ENCODE data around the gene TTC4. TPM values are rescaled to one million over a fixed set of nuclear protein-coding genes. Genes with fewer than 3 reads are reported as not detected.

Gene TTC4
- polyA plus RNA-seq, 1 of the 3 experiments (the other 2 are of a cell fraction) = 17.9 TPM

DNA sequence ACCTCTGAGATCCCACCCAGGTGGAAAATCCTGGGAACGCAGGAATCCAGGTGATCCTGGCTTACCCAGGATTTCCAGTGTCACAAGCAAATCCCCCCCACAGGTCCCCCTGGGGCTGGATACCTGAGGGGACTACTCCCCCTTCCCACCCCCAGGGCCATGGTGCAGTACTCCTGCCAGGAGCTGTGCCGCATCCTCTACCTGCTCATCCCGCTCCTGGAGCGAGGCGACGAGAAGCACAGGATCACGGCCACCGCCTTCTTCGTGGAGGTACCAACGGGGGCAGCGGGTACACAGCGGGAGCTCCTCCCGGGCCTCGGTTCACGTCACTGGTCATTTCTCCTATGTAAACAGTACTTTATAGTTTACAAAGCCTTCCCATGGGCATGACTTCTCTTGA lies 20.4 kb upstream of the TTC4 start (continued):
- TF ChIP-seq, protein P1, sequence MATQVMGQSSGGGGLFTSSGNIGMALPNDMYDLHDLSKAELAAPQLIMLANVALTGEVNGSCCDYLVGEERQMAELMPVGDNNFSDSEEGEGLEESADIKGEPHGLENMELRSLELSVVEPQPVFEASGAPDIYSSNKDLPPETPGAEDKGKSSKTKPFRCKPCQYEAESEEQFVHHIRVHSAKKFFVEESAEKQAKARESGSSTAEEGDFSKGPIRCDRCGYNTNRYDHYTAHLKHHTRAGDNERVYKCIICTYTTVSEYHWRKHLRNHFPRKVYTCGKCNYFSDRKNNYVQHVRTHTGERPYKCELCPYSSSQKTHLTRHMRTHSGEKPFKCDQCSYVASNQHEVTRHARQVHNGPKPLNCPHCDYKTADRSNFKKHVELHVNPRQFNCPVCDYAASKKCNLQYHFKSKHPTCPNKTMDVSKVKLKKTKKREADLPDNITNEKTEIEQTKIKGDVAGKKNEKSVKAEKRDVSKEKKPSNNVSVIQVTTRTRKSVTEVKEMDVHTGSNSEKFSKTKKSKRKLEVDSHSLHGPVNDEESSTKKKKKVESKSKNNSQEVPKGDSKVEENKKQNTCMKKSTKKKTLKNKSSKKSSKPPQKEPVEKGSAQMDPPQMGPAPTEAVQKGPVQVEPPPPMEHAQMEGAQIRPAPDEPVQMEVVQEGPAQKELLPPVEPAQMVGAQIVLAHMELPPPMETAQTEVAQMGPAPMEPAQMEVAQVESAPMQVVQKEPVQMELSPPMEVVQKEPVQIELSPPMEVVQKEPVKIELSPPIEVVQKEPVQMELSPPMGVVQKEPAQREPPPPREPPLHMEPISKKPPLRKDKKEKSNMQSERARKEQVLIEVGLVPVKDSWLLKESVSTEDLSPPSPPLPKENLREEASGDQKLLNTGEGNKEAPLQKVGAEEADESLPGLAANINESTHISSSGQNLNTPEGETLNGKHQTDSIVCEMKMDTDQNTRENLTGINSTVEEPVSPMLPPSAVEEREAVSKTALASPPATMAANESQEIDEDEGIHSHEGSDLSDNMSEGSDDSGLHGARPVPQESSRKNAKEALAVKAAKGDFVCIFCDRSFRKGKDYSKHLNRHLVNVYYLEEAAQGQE (IDR thresholded peaks at IDR 0.05; ENCODE audit: low read depth, low read length) = no peak

DNA sequence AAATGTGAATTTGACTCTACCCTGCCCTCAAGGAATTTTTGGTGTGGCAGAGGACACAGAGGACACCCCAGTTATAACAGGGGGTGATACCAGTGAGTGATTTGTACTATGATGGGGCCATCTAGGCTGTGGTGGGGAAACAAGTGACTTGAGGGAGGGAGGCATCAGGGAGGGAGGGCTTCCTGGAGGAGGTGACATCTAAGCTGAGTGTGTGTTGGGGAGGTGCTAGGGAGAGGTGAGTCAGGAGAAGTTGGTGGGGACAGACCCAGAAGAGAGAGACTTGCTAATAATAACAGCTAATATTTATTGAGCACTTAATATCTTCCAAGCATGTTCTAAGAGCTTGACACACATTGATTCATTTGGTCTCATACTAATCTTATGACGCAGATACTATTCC lies 19.9 kb upstream of the TTC4 start:
- Histone ChIP-seq H3K4me3 (ENCODE audit: low read depth in 2 of 2, low read length in 1 of 2) (no peak overlapping the region), H3K4me2 (no peak overlapping the region), H3K36me3 (replicated peaks in 1 of 2; ENCODE audit: control insufficient read depth in 1 of 2, insufficient read depth in 2 of 2, low read length in 1 of 2) (no peaks in the 10 kb centered on the region), H3K9me3 (no peaks in the 10 kb centered on the region), H3K27me3 (ENCODE audit: insufficient read depth) (no peaks in the 10 kb centered on the region; the same call in 1 of the 2 replicates), H3K27ac (ENCODE audit: low read depth in 2 of 2, low read length in 1 of 2) (no peak overlapping the region), H4K20me1 (ENCODE audit: insufficient read depth) (no peaks in the 10 kb centered on the region), H3K9ac (no peak overlapping the region), H3K4me1 (ENCODE audit: control insufficient read depth in 1 of 2, insufficient read depth in 2 of 2, low read depth in 1 of 2, low read length in 1 of 2) (no peaks in the 10 kb centered on the region), H3F3A (replicated peaks; ENCODE audit: insufficient read depth) (no peaks in the 10 kb centered on the region), H3K9me2 (no peaks in the 10 kb centered on the region), H2AFZ (ENCODE audit: low read depth) (no peak overlapping the region), H3K79me2 (ENCODE audit: insufficient read depth) (no peaks in the 10 kb centered on the region)
- no peak for DNase-seq
- no peak for TF ChIP-seq TCF12 (IDR thresholded peaks at IDR 0.05)
- no peak for TF ChIP-seq FOXM1 (IDR thresholded peaks at IDR 0.05; ENCODE audit: low read depth)
- no peak for TF ChIP-seq EP300 (IDR thresholded peaks at IDR 0.05; ENCODE audit: borderline replicate concordance in 1 of 2, low read depth in 1 of 2, low read length in 1 of 2)
- TF ChIP-seq RFX5 (IDR thresholded peaks at IDR 0.05; ENCODE audit: low read length) = no peak
- TF ChIP-seq, protein P2, sequence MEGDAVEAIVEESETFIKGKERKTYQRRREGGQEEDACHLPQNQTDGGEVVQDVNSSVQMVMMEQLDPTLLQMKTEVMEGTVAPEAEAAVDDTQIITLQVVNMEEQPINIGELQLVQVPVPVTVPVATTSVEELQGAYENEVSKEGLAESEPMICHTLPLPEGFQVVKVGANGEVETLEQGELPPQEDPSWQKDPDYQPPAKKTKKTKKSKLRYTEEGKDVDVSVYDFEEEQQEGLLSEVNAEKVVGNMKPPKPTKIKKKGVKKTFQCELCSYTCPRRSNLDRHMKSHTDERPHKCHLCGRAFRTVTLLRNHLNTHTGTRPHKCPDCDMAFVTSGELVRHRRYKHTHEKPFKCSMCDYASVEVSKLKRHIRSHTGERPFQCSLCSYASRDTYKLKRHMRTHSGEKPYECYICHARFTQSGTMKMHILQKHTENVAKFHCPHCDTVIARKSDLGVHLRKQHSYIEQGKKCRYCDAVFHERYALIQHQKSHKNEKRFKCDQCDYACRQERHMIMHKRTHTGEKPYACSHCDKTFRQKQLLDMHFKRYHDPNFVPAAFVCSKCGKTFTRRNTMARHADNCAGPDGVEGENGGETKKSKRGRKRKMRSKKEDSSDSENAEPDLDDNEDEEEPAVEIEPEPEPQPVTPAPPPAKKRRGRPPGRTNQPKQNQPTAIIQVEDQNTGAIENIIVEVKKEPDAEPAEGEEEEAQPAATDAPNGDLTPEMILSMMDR (IDR thresholded peaks at IDR 0.05) = no peak
- POLR2A ChIA-PET = no interaction called here
- CTCF ChIA-PET = no interaction called here
- WGBS (ENCODE audit: low lambda C conversion rate) = 64% methylated on average over 1 of the region's 1 CpG

DNA sequence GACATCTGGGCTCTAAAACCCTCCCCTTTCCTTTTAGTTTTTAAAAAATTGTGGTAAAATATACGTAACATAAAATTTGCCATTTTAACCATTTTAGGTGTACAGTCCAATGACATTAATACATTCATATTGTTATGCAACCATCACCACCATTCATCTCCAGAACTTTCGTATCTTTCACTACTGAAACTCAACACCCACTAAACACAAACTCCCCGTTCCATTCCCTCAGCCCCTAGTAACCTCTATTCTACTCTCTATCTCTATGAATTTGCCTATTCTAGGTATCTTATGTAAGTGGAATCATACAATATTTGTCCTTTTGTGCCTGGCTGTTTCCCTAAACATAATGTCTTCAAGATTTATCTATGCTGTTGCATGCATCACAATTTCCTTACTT lies 19.4 kb upstream of the TTC4 start:
- Histone ChIP-seq H3K79me2 (ENCODE audit: insufficient read depth) (no peaks in the 10 kb centered on the region), H3K9me2 (no peaks in the 10 kb centered on the region), H3K27me3 (ENCODE audit: insufficient read depth) (no peaks in the 10 kb centered on the region; the same call in 1 of the 2 replicates), H3K9me3 (no peaks in the 10 kb centered on the region), H3K27ac (ENCODE audit: low read depth in 2 of 2, low read length in 1 of 2) (no peak overlapping the region), H3K4me2 (no peak overlapping the region), H3K4me3 (ENCODE audit: low read depth in 2 of 2, low read length in 1 of 2) (no peak overlapping the region), H2AFZ (ENCODE audit: low read depth) (no peak overlapping the region), H3K36me3 (replicated peaks in 1 of 2; ENCODE audit: control insufficient read depth in 1 of 2, insufficient read depth in 2 of 2, low read length in 1 of 2) (no peaks in the 10 kb centered on the region), H3F3A (replicated peaks; ENCODE audit: insufficient read depth) (no peaks in the 10 kb centered on the region), H3K9ac (no peak overlapping the region), H4K20me1 (ENCODE audit: insufficient read depth) (no peaks in the 10 kb centered on the region), H3K4me1 (ENCODE audit: control insufficient read depth in 1 of 2, insufficient read depth in 2 of 2, low read depth in 1 of 2, low read length in 1 of 2) (no peaks in the 10 kb centered on the region)
- ChIA-PET CTCF (no interaction called here), POLR2A (no interaction called here)
- 76% methylated on average over 3 of the region's 3 CpGs for WGBS (ENCODE audit: low lambda C conversion rate)
- DNase-seq = no peak
- TF ChIP-seq NFIC (IDR thresholded peaks at IDR 0.05; ENCODE audit: borderline replicate concordance) = no peak
- TF ChIP-seq EZH2phosphoT487 (IDR thresholded peaks at IDR 0.05; ENCODE audit: borderline replicate concordance, low read depth) = no peak
- TF ChIP-seq GABPA (IDR thresholded peaks at IDR 0.05; ENCODE audit: low read depth) = no peak
- TF ChIP-seq JUND (IDR thresholded peaks at IDR 0.05) = no peak
- no peak for TF ChIP-seq MEF2A (IDR thresholded peaks at IDR 0.05; ENCODE audit: borderline replicate concordance, low read depth)
- TF ChIP-seq, protein P3, sequence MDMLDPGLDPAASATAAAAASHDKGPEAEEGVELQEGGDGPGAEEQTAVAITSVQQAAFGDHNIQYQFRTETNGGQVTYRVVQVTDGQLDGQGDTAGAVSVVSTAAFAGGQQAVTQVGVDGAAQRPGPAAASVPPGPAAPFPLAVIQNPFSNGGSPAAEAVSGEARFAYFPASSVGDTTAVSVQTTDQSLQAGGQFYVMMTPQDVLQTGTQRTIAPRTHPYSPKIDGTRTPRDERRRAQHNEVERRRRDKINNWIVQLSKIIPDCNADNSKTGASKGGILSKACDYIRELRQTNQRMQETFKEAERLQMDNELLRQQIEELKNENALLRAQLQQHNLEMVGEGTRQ (IDR thresholded peaks at IDR 0.05; ENCODE audit: borderline replicate concordance, low read depth, low read length) = no peak
- no peak for TF ChIP-seq MXI1 (IDR thresholded peaks at IDR 0.05; ENCODE audit: low read depth, low read length)
- no peak for TF ChIP-seq EP300 (IDR thresholded peaks at IDR 0.05; ENCODE audit: borderline replicate concordance in 1 of 2, low read depth in 1 of 2, low read length in 1 of 2)
- no peak for TF ChIP-seq POLR2AphosphoS5 (IDR thresholded peaks at IDR 0.05; ENCODE audit: low read depth, low read length)
- TF ChIP-seq, protein P4, sequence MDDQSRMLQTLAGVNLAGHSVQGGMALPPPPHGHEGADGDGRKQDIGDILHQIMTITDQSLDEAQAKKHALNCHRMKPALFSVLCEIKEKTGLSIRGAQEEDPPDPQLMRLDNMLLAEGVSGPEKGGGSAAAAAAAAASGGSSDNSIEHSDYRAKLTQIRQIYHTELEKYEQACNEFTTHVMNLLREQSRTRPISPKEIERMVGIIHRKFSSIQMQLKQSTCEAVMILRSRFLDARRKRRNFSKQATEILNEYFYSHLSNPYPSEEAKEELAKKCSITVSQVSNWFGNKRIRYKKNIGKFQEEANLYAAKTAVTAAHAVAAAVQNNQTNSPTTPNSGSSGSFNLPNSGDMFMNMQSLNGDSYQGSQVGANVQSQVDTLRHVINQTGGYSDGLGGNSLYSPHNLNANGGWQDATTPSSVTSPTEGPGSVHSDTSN (IDR thresholded peaks at IDR 0.05) = no peak
- no peak for TF ChIP-seq GATA2 (CRISPR knock-in tag; IDR thresholded peaks at IDR 0.05)
- no peak for TF ChIP-seq RFX5 (IDR thresholded peaks at IDR 0.05; ENCODE audit: low read length)
